ENCODE measurements around the gene EFCC1. TPM values are rescaled to one million over a fixed set of nuclear protein-coding genes. Genes with fewer than 3 reads are reported as not detected.

EFCC1 gene
- total and polyA plus RNA-seq, 2 of the 8 experiments (the other 6 are each of a cell fraction or from before 2014, with no cell fraction given) = 0.14 to 0.37 TPM

DNA sequence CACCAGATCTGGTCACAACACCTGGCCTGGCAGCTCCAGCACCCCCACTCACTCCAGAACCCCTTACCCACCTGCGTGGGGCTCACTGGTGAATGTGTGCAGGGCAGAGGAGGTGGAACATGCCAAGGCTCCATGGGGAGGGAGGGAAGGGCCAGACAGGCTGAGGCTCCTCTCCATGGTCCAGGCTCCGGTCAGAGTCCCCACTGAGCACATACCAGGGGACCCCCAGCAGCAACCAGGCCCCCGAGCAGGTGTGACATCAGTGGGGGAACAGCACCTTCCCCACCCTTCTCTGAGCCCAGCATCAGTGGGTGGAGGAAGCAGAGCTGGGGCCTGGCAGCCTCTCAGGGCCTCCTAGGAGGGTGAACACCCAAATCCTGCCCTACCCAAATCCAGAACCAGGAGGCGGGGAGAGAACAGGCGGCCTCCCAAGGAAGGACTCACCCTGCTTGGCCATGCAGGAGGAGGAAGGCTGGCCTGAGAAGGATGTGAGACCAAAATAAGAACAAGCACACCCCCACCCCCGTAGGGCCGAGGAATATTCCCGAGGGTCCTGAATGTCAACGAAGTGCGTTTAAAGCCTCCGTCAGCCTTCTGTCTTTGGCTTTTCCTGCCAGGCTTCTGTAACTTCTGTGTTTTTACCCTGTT, 58.3 kb downstream of the EFCC1 start:
- WGBS, 2 experiments (ENCODE audit: extremely low coverage in 1 of 2, insufficient coverage in 1 of 2, insufficient read length in 1 of 2, insufficient replicate concordance in 2 of 2, low coverage in 1 of 2, low lambda C conversion rate in 2 of 2, missing lambda C conversion rate in 1 of 2) = 92% methylated on average over 10 of the region's 11 CpGs; no CpG with 5 or more reads in 1 of the 2 experiments
- no peaks in the 10 kb centered on the region for H4K20me1 ChIP-seq (replicated peaks in 1 of 2; ENCODE audit: control insufficient read depth in 1 of 2, insufficient read depth in 2 of 2, low read length in 2 of 2)
- H3K4ac ChIP-seq (replicated peaks; ENCODE audit: insufficient read length, low read depth, low read length) = no peak overlapping the region

More for the DNA sequence above, 58.3 kb downstream of the EFCC1 start:
- no peak overlapping the region for H2BK120ac ChIP-seq (replicated peaks; ENCODE audit: low read depth, low read length)
- H3K79me2 ChIP-seq (ENCODE audit: control insufficient read depth in 1 of 2, insufficient read depth in 2 of 2, low read length in 2 of 2) = no peaks in the 10 kb centered on the region
- no peak overlapping the region for H3K4me2 ChIP-seq (ENCODE audit: insufficient read depth in 1 of 2, low read depth in 2 of 2, low read length in 2 of 2)
- H2BK15ac ChIP-seq (ENCODE audit: low read length) = no peak overlapping the region
- no peak for FAIRE-seq
- H3K56ac ChIP-seq (replicated peaks; ENCODE audit: insufficient read length, low read depth, low read length) = no peak overlapping the region
- no peaks in the 10 kb centered on the region; a peak in 1 of 7 replicates for H3K4me1 ChIP-seq (replicated peaks in 1 of 4; ENCODE audit: control insufficient read depth in 3 of 4, insufficient read depth in 4 of 4, low read length in 3 of 4)
- no peak overlapping the region for H3K27ac ChIP-seq (ENCODE audit: low read depth, low read length)
- ChIA-PET POLR2A (ENCODE audit: partially characterized antibody) (interaction anchor here (1.8 kb wide), 1 partner anchor 13 kb away, joined by 4 read pairs; no protein-coding TSS in a partner anchor), CTCF (ENCODE audit: partially characterized antibody) (interaction anchor here (0.7 to 14.0 kb wide), 7 partner anchors 10 to 89 kb away, joined by 3 to 210 read pairs (median 4); no protein-coding TSS in a partner anchor)
- no peak overlapping the region for H4K8ac ChIP-seq (ENCODE audit: extremely low read depth, insufficient read depth, low read length)
- H2AK5ac ChIP-seq (ENCODE audit: low read depth, low read length) = no peak overlapping the region; the same call in 1 of the 2 replicates
- no peak overlapping the region for H4K5ac ChIP-seq (ENCODE audit: insufficient read length, low read depth, low read length)
- TF ChIP-seq CHD1 (IDR thresholded peaks at IDR 0.05; ENCODE audit: low read depth, low read length) (no peak), HDAC6 (IDR thresholded peaks at IDR 0.05; ENCODE audit: low read depth, low read length) (no peak), RNF2 (IDR thresholded peaks at IDR 0.05; ENCODE audit: borderline replicate concordance, low read depth, low read length, missing control alignments, poor library complexity, severe bottlenecking) (no peak), SAP30 (IDR thresholded peaks at IDR 0.05; ENCODE audit: insufficient read depth, insufficient replicate concordance, low read length) (no peak), SIX5 (IDR thresholded peaks at IDR 0.05; ENCODE audit: low read depth, low read length) (no peak), BRCA1 (IDR thresholded peaks at IDR 0.05; ENCODE audit: low read depth, low read length) (no peak), GTF2F1 (IDR thresholded peaks at IDR 0.05; ENCODE audit: borderline replicate concordance, low read depth, low read length) (no peak), KDM1A (IDR thresholded peaks at IDR 0.05; ENCODE audit: borderline replicate concordance, low read length) (no peak), EGR1 (IDR thresholded peaks at IDR 0.05; ENCODE audit: borderline replicate concordance, low read depth, low read length) (no peak)
- TF ChIP-seq, protein P1, sequence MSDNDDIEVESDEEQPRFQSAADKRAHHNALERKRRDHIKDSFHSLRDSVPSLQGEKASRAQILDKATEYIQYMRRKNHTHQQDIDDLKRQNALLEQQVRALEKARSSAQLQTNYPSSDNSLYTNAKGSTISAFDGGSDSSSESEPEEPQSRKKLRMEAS (IDR thresholded peaks at IDR 0.05) = no peak
- no peak overlapping the region for H3K14ac ChIP-seq (ENCODE audit: insufficient read length)
- no peak for DNase-seq (ENCODE audit: low read depth in 1 of 2, low spot score in 2 of 2)
- no peak overlapping the region for H2BK20ac ChIP-seq (ENCODE audit: low read length)
- H2AFZ ChIP-seq (ENCODE audit: low read length) = no peak overlapping the region
- no peaks in the 10 kb centered on the region for H3K79me1 ChIP-seq (ENCODE audit: low read depth, low read length)
- H4K91ac ChIP-seq (replicated peaks; ENCODE audit: insufficient read length, low read length) = no peak overlapping the region
- no peaks in the 10 kb centered on the region for H3K27me3 ChIP-seq (replicated peaks in 1 of 4; ENCODE audit: control insufficient read depth in 3 of 4, extremely low read depth in 1 of 4, insufficient read depth in 3 of 4, low read length in 3 of 4)
- no peak overlapping the region for H3K9ac ChIP-seq (replicated peaks in 1 of 4; ENCODE audit: extremely low read depth in 1 of 4, low read depth in 3 of 4, low read length in 3 of 4)
- no peaks in the 10 kb centered on the region for H3K23me2 ChIP-seq (ENCODE audit: low read depth, low read length)
- H3K36me3 ChIP-seq (ENCODE audit: control insufficient read depth in 2 of 4, insufficient read depth in 4 of 4, low read length in 3 of 4) = no peaks in the 10 kb centered on the region
- H3K23ac ChIP-seq (ENCODE audit: insufficient read length) = no peak overlapping the region
- no peaks in the 10 kb centered on the region for H3K9me3 ChIP-seq (ENCODE audit: insufficient read depth in 2 of 2, low read depth in 1 of 2, low read length in 1 of 2)
- H3K18ac ChIP-seq (ENCODE audit: extremely low read depth, low read length) = no peak overlapping the region; the same call in 1 of the 2 replicates
- H3K4me3 ChIP-seq (ENCODE audit: extremely low read depth in 1 of 4, insufficient read depth in 2 of 4, low read depth in 3 of 4, low read length in 4 of 4) = no peak overlapping the region
- no peak overlapping the region for H2BK12ac ChIP-seq (ENCODE audit: low read depth, low read length)
- no peak overlapping the region for H2BK5ac ChIP-seq (ENCODE audit: low read depth, low read length)
